ENCODE measurements around the gene ATXN7L1. TPM values are rescaled to one million over a fixed set of nuclear protein-coding genes. Genes with fewer than 3 reads are reported as not detected.

Gene ATXN7L1
- total RNA-seq, 1 experiment from 2014 or later, result 38.5 TPM

- H3K9me3 Mint-ChIP-seq, result peaks cover 5% of the 10 kb centered on the region
- peaks cover 12% of the 10 kb centered on the region for H3K4me1 Mint-ChIP-seq
- H3K27me3 Mint-ChIP-seq (ENCODE audit: low read depth), result no peaks in the 10 kb centered on the region
- DNase-seq (ENCODE audit: low spot score) (no peak), ATAC-seq (no peak)
- H3K4me3 Mint-ChIP-seq, result no peak overlapping the region
- ChIA-PET CTCF (interaction anchor here (0.6 to 2.0 kb wide), 8 partner anchors 11 to 251 kb away, joined by 3 to 7 read pairs (median 4); no protein-coding TSS in a partner anchor), POLR2A (no interaction called here)
- H3K36me3 Mint-ChIP-seq, result peaks cover 5% of the 10 kb centered on the region
- TF ChIP-seq, protein P1, sequence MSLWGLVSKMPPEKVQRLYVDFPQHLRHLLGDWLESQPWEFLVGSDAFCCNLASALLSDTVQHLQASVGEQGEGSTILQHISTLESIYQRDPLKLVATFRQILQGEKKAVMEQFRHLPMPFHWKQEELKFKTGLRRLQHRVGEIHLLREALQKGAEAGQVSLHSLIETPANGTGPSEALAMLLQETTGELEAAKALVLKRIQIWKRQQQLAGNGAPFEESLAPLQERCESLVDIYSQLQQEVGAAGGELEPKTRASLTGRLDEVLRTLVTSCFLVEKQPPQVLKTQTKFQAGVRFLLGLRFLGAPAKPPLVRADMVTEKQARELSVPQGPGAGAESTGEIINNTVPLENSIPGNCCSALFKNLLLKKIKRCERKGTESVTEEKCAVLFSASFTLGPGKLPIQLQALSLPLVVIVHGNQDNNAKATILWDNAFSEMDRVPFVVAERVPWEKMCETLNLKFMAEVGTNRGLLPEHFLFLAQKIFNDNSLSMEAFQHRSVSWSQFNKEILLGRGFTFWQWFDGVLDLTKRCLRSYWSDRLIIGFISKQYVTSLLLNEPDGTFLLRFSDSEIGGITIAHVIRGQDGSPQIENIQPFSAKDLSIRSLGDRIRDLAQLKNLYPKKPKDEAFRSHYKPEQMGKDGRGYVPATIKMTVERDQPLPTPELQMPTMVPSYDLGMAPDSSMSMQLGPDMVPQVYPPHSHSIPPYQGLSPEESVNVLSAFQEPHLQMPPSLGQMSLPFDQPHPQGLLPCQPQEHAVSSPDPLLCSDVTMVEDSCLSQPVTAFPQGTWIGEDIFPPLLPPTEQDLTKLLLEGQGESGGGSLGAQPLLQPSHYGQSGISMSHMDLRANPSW (CRISPR knock-in tag; conservative IDR thresholded peaks at IDR 0.05; ENCODE audit: low read depth), result no peak
- no peak for TF ChIP-seq ZNF671 (CRISPR knock-in tag; IDR thresholded peaks at IDR 0.05)
- no peak for TF ChIP-seq E2F5 (CRISPR knock-in tag; IDR thresholded peaks at IDR 0.05)
- no peak for TF ChIP-seq HMGA2 (CRISPR knock-in tag; IDR thresholded peaks at IDR 0.05)
- no peak for TF ChIP-seq CBFB (CRISPR knock-in tag; IDR thresholded peaks at IDR 0.05; ENCODE audit: low read depth)
- no peak for TF ChIP-seq JUN (CRISPR knock-in tag; IDR thresholded peaks at IDR 0.05)
- TF ChIP-seq ZNF232 (CRISPR knock-in tag; IDR thresholded peaks at IDR 0.05), result no peak
- TF ChIP-seq ATF1 (CRISPR knock-in tag; IDR thresholded peaks at IDR 0.05), result no peak
- TF ChIP-seq, protein P2, sequence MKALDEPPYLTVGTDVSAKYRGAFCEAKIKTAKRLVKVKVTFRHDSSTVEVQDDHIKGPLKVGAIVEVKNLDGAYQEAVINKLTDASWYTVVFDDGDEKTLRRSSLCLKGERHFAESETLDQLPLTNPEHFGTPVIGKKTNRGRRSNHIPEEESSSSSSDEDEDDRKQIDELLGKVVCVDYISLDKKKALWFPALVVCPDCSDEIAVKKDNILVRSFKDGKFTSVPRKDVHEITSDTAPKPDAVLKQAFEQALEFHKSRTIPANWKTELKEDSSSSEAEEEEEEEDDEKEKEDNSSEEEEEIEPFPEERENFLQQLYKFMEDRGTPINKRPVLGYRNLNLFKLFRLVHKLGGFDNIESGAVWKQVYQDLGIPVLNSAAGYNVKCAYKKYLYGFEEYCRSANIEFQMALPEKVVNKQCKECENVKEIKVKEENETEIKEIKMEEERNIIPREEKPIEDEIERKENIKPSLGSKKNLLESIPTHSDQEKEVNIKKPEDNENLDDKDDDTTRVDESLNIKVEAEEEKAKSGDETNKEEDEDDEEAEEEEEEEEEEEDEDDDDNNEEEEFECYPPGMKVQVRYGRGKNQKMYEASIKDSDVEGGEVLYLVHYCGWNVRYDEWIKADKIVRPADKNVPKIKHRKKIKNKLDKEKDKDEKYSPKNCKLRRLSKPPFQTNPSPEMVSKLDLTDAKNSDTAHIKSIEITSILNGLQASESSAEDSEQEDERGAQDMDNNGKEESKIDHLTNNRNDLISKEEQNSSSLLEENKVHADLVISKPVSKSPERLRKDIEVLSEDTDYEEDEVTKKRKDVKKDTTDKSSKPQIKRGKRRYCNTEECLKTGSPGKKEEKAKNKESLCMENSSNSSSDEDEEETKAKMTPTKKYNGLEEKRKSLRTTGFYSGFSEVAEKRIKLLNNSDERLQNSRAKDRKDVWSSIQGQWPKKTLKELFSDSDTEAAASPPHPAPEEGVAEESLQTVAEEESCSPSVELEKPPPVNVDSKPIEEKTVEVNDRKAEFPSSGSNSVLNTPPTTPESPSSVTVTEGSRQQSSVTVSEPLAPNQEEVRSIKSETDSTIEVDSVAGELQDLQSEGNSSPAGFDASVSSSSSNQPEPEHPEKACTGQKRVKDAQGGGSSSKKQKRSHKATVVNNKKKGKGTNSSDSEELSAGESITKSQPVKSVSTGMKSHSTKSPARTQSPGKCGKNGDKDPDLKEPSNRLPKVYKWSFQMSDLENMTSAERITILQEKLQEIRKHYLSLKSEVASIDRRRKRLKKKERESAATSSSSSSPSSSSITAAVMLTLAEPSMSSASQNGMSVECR (CRISPR knock-in tag; IDR thresholded peaks at IDR 0.05; ENCODE audit: borderline replicate concordance), result no peak
- no peak for TF ChIP-seq CREM (CRISPR knock-in tag; IDR thresholded peaks at IDR 0.05)
- no peak for TF ChIP-seq TCF7 (CRISPR knock-in tag; IDR thresholded peaks at IDR 0.05; ENCODE audit: low read depth)
- TF ChIP-seq, protein P3, sequence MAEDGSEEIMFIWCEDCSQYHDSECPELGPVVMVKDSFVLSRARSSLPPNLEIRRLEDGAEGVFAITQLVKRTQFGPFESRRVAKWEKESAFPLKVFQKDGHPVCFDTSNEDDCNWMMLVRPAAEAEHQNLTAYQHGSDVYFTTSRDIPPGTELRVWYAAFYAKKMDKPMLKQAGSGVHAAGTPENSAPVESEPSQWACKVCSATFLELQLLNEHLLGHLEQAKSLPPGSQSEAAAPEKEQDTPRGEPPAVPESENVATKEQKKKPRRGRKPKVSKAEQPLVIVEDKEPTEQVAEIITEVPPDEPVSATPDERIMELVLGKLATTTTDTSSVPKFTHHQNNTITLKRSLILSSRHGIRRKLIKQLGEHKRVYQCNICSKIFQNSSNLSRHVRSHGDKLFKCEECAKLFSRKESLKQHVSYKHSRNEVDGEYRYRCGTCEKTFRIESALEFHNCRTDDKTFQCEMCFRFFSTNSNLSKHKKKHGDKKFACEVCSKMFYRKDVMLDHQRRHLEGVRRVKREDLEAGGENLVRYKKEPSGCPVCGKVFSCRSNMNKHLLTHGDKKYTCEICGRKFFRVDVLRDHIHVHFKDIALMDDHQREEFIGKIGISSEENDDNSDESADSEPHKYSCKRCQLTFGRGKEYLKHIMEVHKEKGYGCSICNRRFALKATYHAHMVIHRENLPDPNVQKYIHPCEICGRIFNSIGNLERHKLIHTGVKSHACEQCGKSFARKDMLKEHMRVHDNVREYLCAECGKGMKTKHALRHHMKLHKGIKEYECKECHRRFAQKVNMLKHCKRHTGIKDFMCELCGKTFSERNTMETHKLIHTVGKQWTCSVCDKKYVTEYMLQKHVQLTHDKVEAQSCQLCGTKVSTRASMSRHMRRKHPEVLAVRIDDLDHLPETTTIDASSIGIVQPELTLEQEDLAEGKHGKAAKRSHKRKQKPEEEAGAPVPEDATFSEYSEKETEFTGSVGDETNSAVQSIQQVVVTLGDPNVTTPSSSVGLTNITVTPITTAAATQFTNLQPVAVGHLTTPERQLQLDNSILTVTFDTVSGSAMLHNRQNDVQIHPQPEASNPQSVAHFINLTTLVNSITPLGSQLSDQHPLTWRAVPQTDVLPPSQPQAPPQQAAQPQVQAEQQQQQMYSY (CRISPR knock-in tag; IDR thresholded peaks at IDR 0.05), result no peak
- H3K27ac Mint-ChIP-seq, result no peak overlapping the region
Observed at GRCh38 chr7:105738133-105738532, 138.3 kb downstream of the ATXN7L1 start.

DNA sequence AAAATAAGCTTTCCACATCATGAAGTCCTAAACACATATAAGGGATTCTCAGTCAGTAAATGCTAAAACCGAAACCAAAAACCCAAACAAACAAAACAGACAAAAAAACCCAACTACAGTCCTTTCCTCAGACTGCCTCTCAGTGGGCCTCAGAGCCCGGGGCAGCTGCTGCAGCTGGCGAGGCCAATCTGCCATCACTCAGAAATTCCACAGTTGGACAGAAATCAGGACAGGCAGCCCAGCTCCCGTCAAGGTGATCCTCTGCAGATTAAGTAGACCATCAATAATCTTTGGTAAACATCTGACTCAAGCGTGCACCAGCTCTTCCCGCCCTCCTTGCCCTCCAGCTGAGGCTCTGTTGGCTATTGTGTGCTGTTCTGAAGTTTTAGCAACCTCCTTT, 142.2 kb downstream of the ATXN7L1 start:
- POLR2A ChIA-PET, result no interaction called here
- Mint-ChIP-seq H3K9me3 (peaks cover 5% of the 10 kb centered on the region), H3K4me1 (0 out of 2 replicates have a peak, but pooled peaks cover 3% of the 10 kb centered on the region), H3K27me3 (ENCODE audit: low read depth) (no peaks in the 10 kb centered on the region), H3K4me3 (no peak overlapping the region), H3K36me3 (peaks cover 5% of the 10 kb centered on the region), H3K27ac (no peak overlapping the region)
- ATAC-seq, result no peak
- CTCF ChIA-PET, result interaction anchor here (1.8 kb wide), 1 partner anchor 45 kb away, joined by 5 read pairs; no protein-coding TSS in a partner anchor
- no peak for DNase-seq (ENCODE audit: low spot score)
- TF ChIP-seq TCF7 (CRISPR knock-in tag; IDR thresholded peaks at IDR 0.05; ENCODE audit: low read depth) (no peak), NFATC4 (CRISPR knock-in tag; IDR thresholded peaks at IDR 0.05) (no peak), IRF2 (CRISPR knock-in tag; IDR thresholded peaks at IDR 0.05; ENCODE audit: borderline replicate concordance, low read depth) (no peak), RELA (CRISPR knock-in tag; IDR thresholded peaks at IDR 0.05; ENCODE audit: borderline replicate concordance) (no peak), TP53 (CRISPR knock-in tag; IDR thresholded peaks at IDR 0.05) (no peak)
- TF ChIP-seq, protein P4, sequence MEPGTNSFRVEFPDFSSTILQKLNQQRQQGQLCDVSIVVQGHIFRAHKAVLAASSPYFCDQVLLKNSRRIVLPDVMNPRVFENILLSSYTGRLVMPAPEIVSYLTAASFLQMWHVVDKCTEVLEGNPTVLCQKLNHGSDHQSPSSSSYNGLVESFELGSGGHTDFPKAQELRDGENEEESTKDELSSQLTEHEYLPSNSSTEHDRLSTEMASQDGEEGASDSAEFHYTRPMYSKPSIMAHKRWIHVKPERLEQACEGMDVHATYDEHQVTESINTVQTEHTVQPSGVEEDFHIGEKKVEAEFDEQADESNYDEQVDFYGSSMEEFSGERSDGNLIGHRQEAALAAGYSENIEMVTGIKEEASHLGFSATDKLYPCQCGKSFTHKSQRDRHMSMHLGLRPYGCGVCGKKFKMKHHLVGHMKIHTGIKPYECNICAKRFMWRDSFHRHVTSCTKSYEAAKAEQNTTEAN (CRISPR knock-in tag; IDR thresholded peaks at IDR 0.05), result no peak
- TF ChIP-seq, protein P5, sequence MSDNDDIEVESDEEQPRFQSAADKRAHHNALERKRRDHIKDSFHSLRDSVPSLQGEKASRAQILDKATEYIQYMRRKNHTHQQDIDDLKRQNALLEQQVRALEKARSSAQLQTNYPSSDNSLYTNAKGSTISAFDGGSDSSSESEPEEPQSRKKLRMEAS (CRISPR knock-in tag; IDR thresholded peaks at IDR 0.05), result no peak
- TF ChIP-seq, protein P3 (CRISPR knock-in tag; IDR thresholded peaks at IDR 0.05), result no peak
